ENCODE data around the gene SRSF1. TPM values are rescaled to one million over a fixed set of nuclear protein-coding genes. Genes with fewer than 3 reads are reported as not detected.

Gene SRSF1
- total and polyA plus RNA-seq, 4 donors: 76.7 to 235 (median 156) TPM

GRCh38 chr17:58007781-58008706 lies 998 bp upstream of the SRSF1 start:
- H3K27me3 ChIP-seq (ENCODE audit: control insufficient read depth in 3 of 3, insufficient read depth in 3 of 3, low read length in 2 of 3): no peaks in the 10 kb centered on the region
- H3K9me3 ChIP-seq (ENCODE audit: control insufficient read depth in 4 of 4, insufficient read depth in 3 of 4, low read length in 3 of 4): no peaks in the 10 kb centered on the region
- no peak for TF ChIP-seq CTCF (IDR thresholded peaks at IDR 0.05; ENCODE audit: control extremely low read depth, extremely low read depth)
- DNase-seq (peak in 1 of 3 donors; percentile 12), ATAC-seq (ENCODE audit: insufficient read depth, low FRiP score) (no peak)
- H3K36me3 ChIP-seq (ENCODE audit: control insufficient read depth in 4 of 4, insufficient read depth in 4 of 4, low read length in 4 of 4): peaks cover 2 to 30% (median 16%) of the 10 kb centered on the region in 4 donors
- peak overlapping the region; percentile 66 to 94 for H3K27ac ChIP-seq (ENCODE audit: low read depth in 1 of 2, low read length in 1 of 2)
- H3K9ac ChIP-seq (ENCODE audit: insufficient read depth in 1 of 2, low read length in 2 of 2): peak overlapping the region in 1 of 2 donors; percentile 72
- H3K4me1 ChIP-seq (ENCODE audit: control insufficient read depth in 5 of 5, insufficient read depth in 5 of 5, low read length in 5 of 5): peaks cover 2 to 30% (median 13%) of the 10 kb centered on the region in 5 donors
- H3K4me3 ChIP-seq: peak overlapping the region; percentile 92
- WGBS, 2 donors: 21 to 24% methylated on average over 47 of the region's 47 CpGs

GRCh38 chr17:58006560-58006923 lies 504 bp downstream of the SRSF1 start:
- Histone ChIP-seq H3K4me3 (peak overlapping the region; percentile 92), H3K4me1 (ENCODE audit: control insufficient read depth in 5 of 5, insufficient read depth in 5 of 5, low read length in 5 of 5) (peaks cover 2 to 34% (median 16%) of the 10 kb centered on the region in 5 donors), H3K36me3 (ENCODE audit: control insufficient read depth in 4 of 4, insufficient read depth in 4 of 4, low read length in 4 of 4) (peaks cover 6 to 37% (median 16%) of the 10 kb centered on the region in 4 donors), H3K27ac (ENCODE audit: low read depth in 1 of 2, low read length in 1 of 2) (peak overlapping the region; percentile 94 to 99), H3K9me3 (ENCODE audit: control insufficient read depth in 4 of 4, insufficient read depth in 3 of 4, low read length in 3 of 4) (no peaks in the 10 kb centered on the region), H3K9ac (ENCODE audit: insufficient read depth in 1 of 2, low read length in 2 of 2) (peak overlapping the region; percentile 97 to 99), H3K27me3 (ENCODE audit: control insufficient read depth in 3 of 3, insufficient read depth in 3 of 3, low read length in 2 of 3) (no peaks in the 10 kb centered on the region)
- DNase-seq (peak; percentile 81 to 91 (median 85)), ATAC-seq (ENCODE audit: insufficient read depth, low FRiP score) (peak; percentile 61)
- no peak for TF ChIP-seq CTCF (IDR thresholded peaks at IDR 0.05; ENCODE audit: control extremely low read depth, extremely low read depth)
- 0 to 1% methylated on average over 20 of the region's 20 CpGs for WGBS, 2 donors

GRCh38 chr17:58005728-58006559 lies 1.1 kb downstream of the SRSF1 start:
- no peaks in the 10 kb centered on the region for H3K27me3 ChIP-seq (ENCODE audit: control insufficient read depth in 3 of 3, insufficient read depth in 3 of 3, low read length in 2 of 3)
- TF ChIP-seq CTCF (IDR thresholded peaks at IDR 0.05; ENCODE audit: control extremely low read depth, extremely low read depth): no peak
- H3K4me3 ChIP-seq: peak overlapping the region; percentile 92
- DNase-seq (no peak), ATAC-seq (ENCODE audit: insufficient read depth, low FRiP score) (no peak)
- 4 to 8% methylated on average over 36 of the region's 36 CpGs for WGBS, 2 donors
- H3K27ac ChIP-seq (ENCODE audit: low read depth in 1 of 2, low read length in 1 of 2): peak overlapping the region; percentile 94 to 99
- peaks cover 2 to 37% (median 16%) of the 10 kb centered on the region in 5 donors for H3K4me1 ChIP-seq (ENCODE audit: control insufficient read depth in 5 of 5, insufficient read depth in 5 of 5, low read length in 5 of 5)
- H3K36me3 ChIP-seq (ENCODE audit: control insufficient read depth in 4 of 4, insufficient read depth in 4 of 4, low read length in 4 of 4): peaks cover 6 to 42% (median 17%) of the 10 kb centered on the region in 4 donors
- H3K9ac ChIP-seq (ENCODE audit: insufficient read depth in 1 of 2, low read length in 2 of 2): peak overlapping the region; percentile 97 to 99
- no peaks in the 10 kb centered on the region for H3K9me3 ChIP-seq (ENCODE audit: control insufficient read depth in 4 of 4, insufficient read depth in 3 of 4, low read length in 3 of 4)
